GM18858 (cell line): Measurements from ENCODE around the gene HRH3.

Experiments
- ATAC-seq: cut with Tn5 transposase; IDR thresholded peaks from one replicate; pipeline ENCODE4 v1.9.1; 2021; ENCODE audit not compliant: unreplicated experiment

HRH3 gene

GRCh38 chr20:62219992-62220665 lies at the start of gene HRH3:
HRH3 (minus strand) TSS chr20:62220278; CDS start chr20:62219970, 308 bp downstream.
- ATAC-seq, result no peak

- ATAC-seq, result no peak
These were observed 49.8 kb upstream of the HRH3 start for GRCh38 chr20:62269871-62270270.

GRCh38 chr20:62269378-62269777 lies 49.3 kb upstream of the HRH3 start:
- ATAC-seq, result no peak

DNA sequence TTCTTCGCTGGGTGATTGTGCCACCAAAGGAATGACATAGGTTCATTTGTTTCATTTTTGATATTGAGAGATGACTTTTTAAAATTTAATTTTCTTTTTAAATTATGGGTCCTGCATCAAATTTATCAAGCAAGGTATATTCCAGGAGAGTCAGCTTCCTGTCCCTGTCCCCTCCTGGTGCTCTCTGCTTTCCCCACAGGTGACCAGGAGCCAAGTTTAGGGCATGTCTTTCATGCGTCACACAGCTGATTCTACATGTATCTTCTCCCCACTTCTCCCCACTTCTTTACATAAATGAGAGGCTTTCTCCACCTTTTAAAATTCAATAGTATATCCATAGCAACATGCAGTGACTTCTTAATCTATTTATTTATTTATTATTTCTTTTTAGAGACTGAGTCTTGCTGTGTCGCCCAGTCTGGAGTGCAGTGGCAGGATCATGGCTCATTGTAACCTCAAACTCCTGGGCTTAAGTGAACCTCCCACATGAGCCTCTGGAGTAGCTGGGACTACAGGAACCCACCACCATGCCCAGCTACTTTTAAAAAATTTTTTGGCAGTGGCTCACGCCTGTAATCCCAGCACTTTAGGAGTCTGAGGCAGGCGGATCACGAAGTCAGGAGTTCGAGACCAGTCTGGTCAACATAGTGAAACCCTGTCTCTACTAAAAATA lies 48.3 kb upstream of the HRH3 start:
- ATAC-seq, result no peak

GRCh38 chr20:62267543-62267942 lies 47.5 kb upstream of the HRH3 start:
- no peak for ATAC-seq

GRCh38 chr20:62266851-62267250 lies 46.8 kb upstream of the HRH3 start:
- no peak for ATAC-seq

- no peak for ATAC-seq
These were observed 46.3 kb upstream of the HRH3 start for GRCh38 chr20:62266340-62266739.

GRCh38 chr20:62265365-62265764 lies 45.3 kb upstream of the HRH3 start:
- ATAC-seq, result no peak

DNA sequence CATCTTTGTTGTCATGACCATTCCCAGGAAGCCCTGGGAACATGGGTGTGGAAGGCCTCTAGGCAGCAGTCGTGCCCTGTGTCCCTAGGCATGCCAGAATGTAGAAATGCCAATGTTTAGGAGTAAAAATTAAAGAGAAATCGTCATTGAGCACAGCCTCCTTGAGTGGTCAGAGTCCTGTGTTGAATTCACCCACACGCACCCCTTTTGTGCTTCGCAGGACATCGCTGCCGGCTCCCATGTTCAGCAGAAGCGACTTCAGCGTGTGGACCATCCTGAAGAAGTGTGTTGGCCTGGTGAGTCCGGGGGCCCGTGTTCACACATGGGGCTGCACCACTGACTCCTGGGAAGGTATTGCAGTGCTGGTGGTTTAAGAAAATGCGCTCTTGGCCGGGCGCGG lies 43.3 kb upstream of the HRH3 start:
- no peak for ATAC-seq

GRCh38 chr20:62262064-62262463 lies 42.0 kb upstream of the HRH3 start:
- no peak for ATAC-seq

DNA sequence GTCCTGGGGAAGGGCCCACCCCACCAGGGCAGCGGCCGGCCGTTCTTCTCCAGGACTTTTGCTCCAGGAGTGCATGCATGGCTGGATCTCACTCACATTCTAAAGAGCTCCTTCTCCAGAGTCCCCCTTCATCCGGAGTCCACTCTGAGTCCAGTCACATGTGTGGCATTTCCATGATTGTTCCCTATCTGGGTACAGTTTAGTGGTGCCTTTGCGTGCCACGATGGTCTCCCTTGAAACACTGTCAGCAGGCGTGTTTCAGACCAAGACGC lies 39.2 kb upstream of the HRH3 start:
- no peak for ATAC-seq

- no peak for ATAC-seq
These were observed 38.6 kb upstream of the HRH3 start for GRCh38 chr20:62258499-62259293.

DNA sequence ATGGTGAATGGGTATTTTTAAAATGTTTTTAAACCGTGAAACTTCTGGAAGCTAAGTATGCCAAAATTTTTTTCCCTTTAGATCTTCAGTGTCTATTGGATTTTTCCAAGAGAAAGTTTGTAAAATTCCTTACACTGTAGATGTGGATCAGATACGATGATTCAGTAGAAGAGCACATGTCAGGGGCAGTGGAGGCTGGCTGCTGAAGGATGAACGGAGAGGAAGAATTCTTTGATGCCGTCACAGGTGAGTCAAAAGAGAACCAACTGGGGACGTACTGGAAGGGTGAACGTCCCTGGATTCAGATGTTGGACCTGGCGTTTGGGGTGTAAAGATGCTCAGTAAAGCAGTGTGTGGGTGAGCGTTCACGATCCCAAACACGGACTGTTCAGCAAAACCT lies 35.9 kb upstream of the HRH3 start:
- no peak for ATAC-seq

- no peak for ATAC-seq
These were observed 34.1 kb upstream of the HRH3 start for GRCh38 chr20:62254021-62254724.

DNA sequence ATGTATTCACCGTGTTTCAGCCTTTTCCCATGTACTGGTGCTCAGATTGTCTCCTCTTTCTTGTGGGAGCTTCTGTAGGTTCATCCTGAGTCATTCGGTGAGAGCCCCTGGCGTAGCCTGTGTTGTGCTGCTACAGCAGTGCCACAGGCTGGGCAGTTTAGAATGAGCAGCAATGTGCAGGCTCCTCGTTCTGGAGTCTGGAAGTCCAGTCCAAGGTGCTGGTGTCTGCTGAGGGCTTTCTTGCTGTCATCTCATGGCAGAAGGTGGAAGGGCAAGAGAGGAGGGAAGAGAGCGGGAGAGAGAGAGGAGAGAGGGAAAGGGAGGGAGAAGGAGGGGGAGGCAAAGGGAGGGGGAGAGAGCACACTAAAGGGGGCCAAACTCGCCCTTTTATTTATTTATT lies 33.3 kb upstream of the HRH3 start:
- no peak for ATAC-seq

DNA sequence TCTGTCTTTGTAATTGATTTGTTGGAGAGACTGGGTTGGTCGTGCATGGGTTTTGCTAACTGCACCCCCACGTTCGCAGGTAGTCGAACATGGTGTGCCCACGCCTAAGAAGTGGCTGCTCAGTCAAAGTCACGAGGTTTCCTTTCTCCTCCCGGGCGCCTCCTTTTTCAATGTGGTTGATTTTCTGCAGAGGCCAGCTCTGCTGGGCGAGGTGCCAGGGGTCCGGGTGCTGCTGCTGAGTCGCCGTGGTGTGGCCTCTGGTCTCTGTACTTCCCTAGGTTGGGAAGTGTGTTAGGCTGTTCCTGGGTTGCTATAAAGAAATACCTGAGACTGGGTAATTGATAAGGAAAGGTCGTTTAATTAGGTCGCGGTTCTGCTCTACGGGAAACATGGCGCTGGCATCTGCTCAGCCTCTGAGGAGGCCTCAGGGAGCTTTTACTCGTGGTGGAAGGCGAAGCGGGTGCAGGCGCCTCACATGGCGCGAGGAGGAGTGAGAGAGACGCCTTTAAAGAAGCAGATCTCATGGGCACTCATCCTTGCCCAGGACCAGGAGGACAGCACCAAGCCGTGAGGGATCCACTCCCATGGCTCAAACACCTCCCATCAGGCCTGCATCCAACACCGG lies 32.4 kb upstream of the HRH3 start:
- no peak for ATAC-seq

DNA sequence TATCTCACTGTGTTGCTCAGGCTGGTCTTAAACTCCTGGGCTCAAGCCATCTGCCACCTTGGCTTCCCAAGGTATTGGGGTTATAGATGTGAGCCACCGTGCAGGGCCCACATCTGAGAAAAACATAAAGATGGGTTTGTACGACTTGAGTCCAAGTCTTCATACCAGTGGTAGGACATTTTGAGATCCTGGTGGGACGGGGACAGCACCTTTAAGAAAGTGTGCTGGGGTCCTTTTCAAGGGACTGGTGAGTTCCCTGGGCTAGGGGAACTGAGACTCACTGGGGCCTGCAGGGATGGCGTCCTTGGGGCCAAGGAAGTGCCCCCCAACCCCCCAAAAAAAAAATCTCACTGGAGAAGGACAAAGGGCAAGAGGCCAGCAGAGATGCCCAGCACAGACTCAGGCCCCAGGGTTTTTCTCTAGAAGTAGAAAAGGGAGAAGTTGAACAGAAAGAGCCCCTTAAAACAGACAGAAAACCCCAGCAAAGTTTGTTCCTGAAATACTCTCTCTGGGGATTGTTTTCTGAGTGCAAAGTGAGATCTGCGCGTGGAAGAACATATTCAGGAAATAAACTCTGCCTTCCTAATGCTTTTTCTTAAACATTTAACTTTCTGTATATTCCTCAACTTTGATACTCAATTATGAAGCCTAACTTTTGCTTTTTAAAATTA lies 28.9 kb upstream of the HRH3 start:
- no peak for ATAC-seq

GRCh38 chr20:62246872-62247652 lies 27.0 kb upstream of the HRH3 start:
- ATAC-seq, result no peak

GRCh38 chr20:62246431-62246830 lies 26.4 kb upstream of the HRH3 start:
- no peak for ATAC-seq

GRCh38 chr20:62245911-62246280 lies 25.8 kb upstream of the HRH3 start:
- no peak for ATAC-seq
